Mucosa of descending colon (tissue), 3 donors: ENCODE measurements around the gene KHDRBS2. TPM values are rescaled to one million over a fixed set of nuclear protein-coding genes. Genes with fewer than 3 reads are reported as not detected.

Experiments
- ATAC-seq: fragments of 200-7000 bp; cut with Tn5 transposase; one replicate; pipeline ENCODE4 v1.9.1; 2020; ENCODE audit warnings: mild to moderate bottlenecking, moderate library complexity
- DNase-seq, 3 donors: peaks; one replicate each; pipeline ENCODE4 v3.0.0-alpha.2; 2020
- H3K36me3 ChIP-seq: fragments of 200-600 bp; one replicate; pipeline ENCODE4 v1.8.0; 2021; ENCODE audit warnings: low read depth, mild to moderate bottlenecking
- H3K4me1 ChIP-seq: fragments of 200-600 bp; one replicate; pipeline ENCODE4 v1.8.0; 2021; ENCODE audit warnings: low read depth, mild to moderate bottlenecking
- H3K4me3 ChIP-seq: fragments of 200-600 bp; one replicate; pipeline ENCODE4 v1.8.0; 2021; ENCODE audit warnings: mild to moderate bottlenecking
- H3K9me3 ChIP-seq: fragments of 200-600 bp; one replicate; pipeline ENCODE4 v1.8.0; 2021; ENCODE audit warnings: mild to moderate bottlenecking
- intact Hi-C, 2 donors: fragments of 100-400 bp; cut with DNase I in 1 of 2; cut with micrococcal nuclease in 1 of 2; formaldehyde crosslinking; loops; one replicate each; pipeline versions ENCODE4 v1.11.0 to v1.11.1; 2022; cut with DNase I, micrococcal nuclease
- total RNA-seq, 3 donors: library from RNA; stranded (reverse); fragmentation: NEBNext Ultra II Directional in 2 of 3; extraction: Animal tissue kit (Norgen Biotek cat#: 25700) in 2 of 3; gene quantifications; one replicate each; pipeline versions ENCODE4 v1.2.1 to v1.2.4, GENCODE V29; 2021 to 2023
- TF ChIP-seq, protein P1 (sequence below): fragments of 200-600 bp; IDR thresholded peaks from one replicate; pipeline ENCODE4 v1.8.0; 2022; ENCODE audit warnings: antibody characterized with exemption, mild to moderate bottlenecking
- donor health status: DM: no; HTN: no; CAD: no; lungs with moderate emphysema.
- donor health status: DM: no; HTN: no; CAD: no.
- donor health status: DM: no; HTN: yes; CAD: no.

The KHDRBS2 gene
- total RNA-seq, 3 donors from 2014 or later, result 0.82 to 2.9 (median 1.1) TPM

DNA sequence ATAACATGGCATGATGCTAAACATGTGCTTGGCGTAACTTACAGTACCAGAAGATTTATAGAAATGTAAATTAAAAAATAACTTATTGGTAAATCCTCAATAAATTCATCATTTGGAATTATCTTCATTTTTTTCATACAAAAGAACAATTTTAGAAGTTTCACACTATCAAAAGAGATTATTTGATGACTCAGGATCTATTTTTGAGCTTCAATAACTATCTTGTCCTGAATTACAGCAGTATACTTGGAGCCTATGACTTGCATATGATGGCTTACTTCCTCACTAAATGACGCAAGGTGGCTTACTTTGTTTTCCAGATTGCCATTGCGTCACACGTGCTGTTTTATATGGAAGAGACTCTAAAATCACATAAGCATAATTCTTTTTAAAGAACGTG, 49.2 kb downstream of the KHDRBS2 start:
- Histone ChIP-seq H3K4me1 (no peaks in the 10 kb centered on the region), H3K36me3 (no peaks in the 10 kb centered on the region), H3K9me3 (no peaks in the 10 kb centered on the region), H3K4me3 (no peak overlapping the region)
- DNase-seq (no peak), ATAC-seq (no peak)
- TF ChIP-seq, protein P1, sequence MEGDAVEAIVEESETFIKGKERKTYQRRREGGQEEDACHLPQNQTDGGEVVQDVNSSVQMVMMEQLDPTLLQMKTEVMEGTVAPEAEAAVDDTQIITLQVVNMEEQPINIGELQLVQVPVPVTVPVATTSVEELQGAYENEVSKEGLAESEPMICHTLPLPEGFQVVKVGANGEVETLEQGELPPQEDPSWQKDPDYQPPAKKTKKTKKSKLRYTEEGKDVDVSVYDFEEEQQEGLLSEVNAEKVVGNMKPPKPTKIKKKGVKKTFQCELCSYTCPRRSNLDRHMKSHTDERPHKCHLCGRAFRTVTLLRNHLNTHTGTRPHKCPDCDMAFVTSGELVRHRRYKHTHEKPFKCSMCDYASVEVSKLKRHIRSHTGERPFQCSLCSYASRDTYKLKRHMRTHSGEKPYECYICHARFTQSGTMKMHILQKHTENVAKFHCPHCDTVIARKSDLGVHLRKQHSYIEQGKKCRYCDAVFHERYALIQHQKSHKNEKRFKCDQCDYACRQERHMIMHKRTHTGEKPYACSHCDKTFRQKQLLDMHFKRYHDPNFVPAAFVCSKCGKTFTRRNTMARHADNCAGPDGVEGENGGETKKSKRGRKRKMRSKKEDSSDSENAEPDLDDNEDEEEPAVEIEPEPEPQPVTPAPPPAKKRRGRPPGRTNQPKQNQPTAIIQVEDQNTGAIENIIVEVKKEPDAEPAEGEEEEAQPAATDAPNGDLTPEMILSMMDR, result no peak
- intact Hi-C loops, result no loop called here

DNA sequence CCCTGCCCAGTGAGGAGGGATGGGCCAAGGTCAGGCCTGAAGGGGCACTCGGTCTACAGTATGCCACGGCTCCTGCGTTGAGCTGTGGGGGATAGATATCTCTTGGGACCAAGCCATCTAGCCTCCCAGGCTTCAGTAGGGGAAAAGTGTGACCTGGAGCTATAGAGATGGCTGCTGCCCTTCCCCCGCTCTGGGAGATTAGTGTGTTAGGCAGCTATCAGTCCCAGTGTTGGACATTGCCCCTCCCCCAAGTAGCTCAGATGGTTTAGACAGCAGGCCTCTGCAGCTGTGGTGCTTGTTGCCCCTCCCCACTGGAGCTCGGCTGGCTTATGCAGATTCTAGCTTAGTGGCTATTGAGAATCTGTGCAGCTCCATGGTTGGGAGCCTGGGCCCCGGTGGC, 56.8 kb downstream of the KHDRBS2 start:
- ATAC-seq (no peak), DNase-seq (no peak)
- H3K36me3 ChIP-seq, result no peaks in the 10 kb centered on the region
- H3K4me1 ChIP-seq, result no peaks in the 10 kb centered on the region
- H3K4me3 ChIP-seq, result no peak overlapping the region
- intact Hi-C loops, result no loop called here
- H3K9me3 ChIP-seq, result peaks cover 6% of the 10 kb centered on the region
- TF ChIP-seq, protein P1, result no peak

DNA sequence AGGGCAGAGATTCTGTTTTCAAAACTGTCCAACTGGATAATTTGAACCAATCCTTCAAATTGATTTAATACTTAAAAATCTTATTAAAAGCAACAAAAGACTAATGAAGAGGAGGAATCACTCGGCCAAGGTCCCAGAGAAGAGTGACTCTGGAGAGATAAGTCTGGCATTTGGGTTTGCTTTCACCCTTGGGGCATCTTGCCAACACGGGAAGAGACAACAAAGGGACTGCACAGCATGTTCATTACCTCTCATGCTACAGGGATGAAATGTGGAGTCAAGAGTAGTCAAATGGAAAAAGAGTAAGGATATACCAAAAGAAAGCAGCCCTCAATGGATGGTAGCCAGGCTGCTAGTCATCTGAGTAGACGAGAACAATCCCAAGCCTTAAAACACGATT, 68.2 kb downstream of the KHDRBS2 start:
- H3K4me3 ChIP-seq, result no peak overlapping the region
- ATAC-seq (no peak), DNase-seq (no peak)
- TF ChIP-seq, protein P1, result no peak
- H3K36me3 ChIP-seq, result no peaks in the 10 kb centered on the region
- no peaks in the 10 kb centered on the region for H3K4me1 ChIP-seq
- no peaks in the 10 kb centered on the region for H3K9me3 ChIP-seq
- intact Hi-C loops, result no loop called here

DNA sequence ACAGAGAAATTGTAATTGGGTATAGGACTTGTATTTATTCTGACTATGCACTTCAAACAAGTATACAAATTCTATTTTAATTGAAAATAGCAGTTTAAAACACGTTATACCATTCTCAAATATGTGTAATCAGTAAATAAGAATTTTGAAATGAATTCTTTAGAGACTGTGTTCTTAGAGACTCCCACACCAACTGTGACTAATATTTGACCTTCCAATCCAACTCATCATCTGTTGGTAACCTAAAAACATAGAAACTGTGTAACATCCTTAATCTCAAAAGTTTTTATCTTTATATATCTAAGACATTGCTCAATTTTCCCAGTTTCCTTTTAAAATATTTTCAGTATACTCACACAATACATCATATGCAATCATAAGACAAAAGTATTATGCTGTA, 83.9 kb downstream of the KHDRBS2 start:
- Histone ChIP-seq H3K9me3 (no peaks in the 10 kb centered on the region), H3K36me3 (no peaks in the 10 kb centered on the region), H3K4me1 (no peaks in the 10 kb centered on the region), H3K4me3 (no peak overlapping the region)
- TF ChIP-seq, protein P1, result no peak
- DNase-seq (no peak), ATAC-seq (no peak)
- intact Hi-C loops, result no loop called here

DNA sequence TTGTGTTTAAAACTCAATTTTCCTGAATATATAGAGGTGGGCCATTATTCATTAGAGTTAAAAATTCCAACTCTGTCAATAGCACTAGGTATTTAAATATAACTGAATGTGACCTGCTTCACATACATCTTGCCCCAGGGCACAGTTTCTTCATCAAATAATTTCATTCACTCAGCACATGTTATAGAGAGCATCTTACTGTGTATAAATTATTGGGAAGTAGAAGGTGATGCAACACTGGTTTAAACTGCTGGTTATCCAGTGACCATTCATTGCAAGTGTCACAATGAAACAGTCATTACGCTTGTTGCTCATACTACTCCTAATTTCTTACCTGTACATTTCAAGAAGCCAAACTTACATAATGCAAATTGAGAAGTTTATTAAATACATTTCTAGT, 93.4 kb downstream of the KHDRBS2 start:
- Histone ChIP-seq H3K4me1 (no peaks in the 10 kb centered on the region), H3K4me3 (no peak overlapping the region), H3K9me3 (no peaks in the 10 kb centered on the region), H3K36me3 (no peaks in the 10 kb centered on the region)
- intact Hi-C loops, result no loop called here
- no peak for DNase-seq
- no peak for ATAC-seq
- TF ChIP-seq, protein P1, result no peak

DNA sequence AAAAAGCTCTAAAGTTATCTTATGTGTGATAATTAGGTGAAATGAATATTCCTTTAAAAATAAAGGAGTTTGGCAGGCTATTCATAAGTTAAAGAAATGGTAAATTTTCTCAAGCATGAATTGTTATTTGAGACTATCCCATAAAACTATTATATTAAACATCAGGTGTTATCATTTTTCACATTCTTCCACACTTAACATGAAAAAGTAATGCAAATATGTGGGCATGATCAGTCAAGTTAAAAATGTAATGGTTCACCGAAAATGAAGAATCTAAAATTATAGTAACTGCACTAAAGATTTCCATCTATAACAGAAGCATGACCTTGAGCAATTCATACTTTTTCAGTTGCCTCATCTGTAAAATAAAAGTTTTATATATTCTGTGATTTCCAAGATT, 110.8 kb downstream of the KHDRBS2 start:
- Histone ChIP-seq H3K4me1 (no peaks in the 10 kb centered on the region), H3K36me3 (no peaks in the 10 kb centered on the region), H3K4me3 (no peak overlapping the region), H3K9me3 (no peaks in the 10 kb centered on the region)
- TF ChIP-seq, protein P1, result no peak
- DNase-seq (no peak), ATAC-seq (no peak)
- intact Hi-C loops, result no loop called here
